Prostate gland (tissue), 2 donors: ENCODE results near the gene DNAH9.

Source experiments
- CTCF ChIP-seq, 4 experiments: fragments of 200-600 bp in 2 of 4; fragments of 450-650 bp in 2 of 4; sonication (generic) in 2 of 4; IDR thresholded peaks; 1 replicate in 3 of 4; 2 replicates in 1 of 4; pipeline ENCODE4 v1.5.1; 2016 to 2019; ENCODE audit warnings: antibody characterized with exemption in 4 of 4, mild to moderate bottlenecking in 2 of 4, moderate library complexity in 2 of 4
- POLR2AphosphoS5 ChIP-seq: sonication (generic); formaldehyde crosslinking; IDR thresholded peaks from one replicate; pipeline ENCODE4 v1.6.1; 2017; ENCODE audit warnings: antibody characterized with exemption

- TF ChIP-seq CTCF (IDR thresholded peaks at IDR 0.05) (no peak), POLR2AphosphoS5 (no peak)
Measured at GRCh38 chr17:11693284-11693683, 95.0 kb downstream of the DNAH9 start.
